Measurements from ENCODE around the gene LRCH3.

DNA sequence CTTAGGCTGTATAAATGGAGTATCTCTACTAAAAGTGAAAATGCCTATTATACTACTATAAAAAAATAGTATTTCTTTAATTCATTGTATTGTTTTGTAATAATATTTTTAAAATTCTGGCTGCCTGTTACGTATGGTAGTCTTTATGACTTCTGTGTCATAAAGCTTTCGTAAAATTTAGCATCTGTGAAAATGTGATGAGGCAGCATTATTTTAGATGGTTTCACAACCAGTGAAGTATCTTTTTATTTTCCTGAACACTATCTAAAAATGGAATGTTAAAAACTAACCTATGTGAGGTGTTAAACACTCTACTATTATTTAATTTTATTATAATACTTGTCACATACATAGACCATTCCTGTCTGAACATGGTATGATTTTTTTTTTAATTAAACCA, 46.2 kb downstream of the LRCH3 start:
- TF ChIP-seq EP300 (conservative IDR thresholded peaks at IDR 0.05; ENCODE audit: poor library complexity, severe bottlenecking) (no peak), TAF1 (IDR thresholded peaks at IDR 0.05; ENCODE audit: low read depth) (no peak), SMC3 (conservative IDR thresholded peaks at IDR 0.05; ENCODE audit: poor library complexity) (no peak), EZH2 (IDR thresholded peaks at IDR 0.05; ENCODE audit: borderline replicate concordance, insufficient read depth, low read length, poor library complexity, severe bottlenecking) (no peak), MXI1 (conservative IDR thresholded peaks at IDR 0.05; ENCODE audit: poor library complexity, severe bottlenecking) (no peak)
- TF ChIP-seq, protein P1, sequence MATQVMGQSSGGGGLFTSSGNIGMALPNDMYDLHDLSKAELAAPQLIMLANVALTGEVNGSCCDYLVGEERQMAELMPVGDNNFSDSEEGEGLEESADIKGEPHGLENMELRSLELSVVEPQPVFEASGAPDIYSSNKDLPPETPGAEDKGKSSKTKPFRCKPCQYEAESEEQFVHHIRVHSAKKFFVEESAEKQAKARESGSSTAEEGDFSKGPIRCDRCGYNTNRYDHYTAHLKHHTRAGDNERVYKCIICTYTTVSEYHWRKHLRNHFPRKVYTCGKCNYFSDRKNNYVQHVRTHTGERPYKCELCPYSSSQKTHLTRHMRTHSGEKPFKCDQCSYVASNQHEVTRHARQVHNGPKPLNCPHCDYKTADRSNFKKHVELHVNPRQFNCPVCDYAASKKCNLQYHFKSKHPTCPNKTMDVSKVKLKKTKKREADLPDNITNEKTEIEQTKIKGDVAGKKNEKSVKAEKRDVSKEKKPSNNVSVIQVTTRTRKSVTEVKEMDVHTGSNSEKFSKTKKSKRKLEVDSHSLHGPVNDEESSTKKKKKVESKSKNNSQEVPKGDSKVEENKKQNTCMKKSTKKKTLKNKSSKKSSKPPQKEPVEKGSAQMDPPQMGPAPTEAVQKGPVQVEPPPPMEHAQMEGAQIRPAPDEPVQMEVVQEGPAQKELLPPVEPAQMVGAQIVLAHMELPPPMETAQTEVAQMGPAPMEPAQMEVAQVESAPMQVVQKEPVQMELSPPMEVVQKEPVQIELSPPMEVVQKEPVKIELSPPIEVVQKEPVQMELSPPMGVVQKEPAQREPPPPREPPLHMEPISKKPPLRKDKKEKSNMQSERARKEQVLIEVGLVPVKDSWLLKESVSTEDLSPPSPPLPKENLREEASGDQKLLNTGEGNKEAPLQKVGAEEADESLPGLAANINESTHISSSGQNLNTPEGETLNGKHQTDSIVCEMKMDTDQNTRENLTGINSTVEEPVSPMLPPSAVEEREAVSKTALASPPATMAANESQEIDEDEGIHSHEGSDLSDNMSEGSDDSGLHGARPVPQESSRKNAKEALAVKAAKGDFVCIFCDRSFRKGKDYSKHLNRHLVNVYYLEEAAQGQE (IDR thresholded peaks at IDR 0.05; ENCODE audit: borderline replicate concordance): no peak
- TF ChIP-seq, protein P2, sequence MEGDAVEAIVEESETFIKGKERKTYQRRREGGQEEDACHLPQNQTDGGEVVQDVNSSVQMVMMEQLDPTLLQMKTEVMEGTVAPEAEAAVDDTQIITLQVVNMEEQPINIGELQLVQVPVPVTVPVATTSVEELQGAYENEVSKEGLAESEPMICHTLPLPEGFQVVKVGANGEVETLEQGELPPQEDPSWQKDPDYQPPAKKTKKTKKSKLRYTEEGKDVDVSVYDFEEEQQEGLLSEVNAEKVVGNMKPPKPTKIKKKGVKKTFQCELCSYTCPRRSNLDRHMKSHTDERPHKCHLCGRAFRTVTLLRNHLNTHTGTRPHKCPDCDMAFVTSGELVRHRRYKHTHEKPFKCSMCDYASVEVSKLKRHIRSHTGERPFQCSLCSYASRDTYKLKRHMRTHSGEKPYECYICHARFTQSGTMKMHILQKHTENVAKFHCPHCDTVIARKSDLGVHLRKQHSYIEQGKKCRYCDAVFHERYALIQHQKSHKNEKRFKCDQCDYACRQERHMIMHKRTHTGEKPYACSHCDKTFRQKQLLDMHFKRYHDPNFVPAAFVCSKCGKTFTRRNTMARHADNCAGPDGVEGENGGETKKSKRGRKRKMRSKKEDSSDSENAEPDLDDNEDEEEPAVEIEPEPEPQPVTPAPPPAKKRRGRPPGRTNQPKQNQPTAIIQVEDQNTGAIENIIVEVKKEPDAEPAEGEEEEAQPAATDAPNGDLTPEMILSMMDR (IDR thresholded peaks at IDR 0.05; ENCODE audit: poor library complexity, severe bottlenecking): no peak

Measured in neural cell (in vitro differentiated cells).